GM23338 (cell line): ENCODE measurements around the gene KCNJ18. TPM values are rescaled to one million over a fixed set of nuclear protein-coding genes. Genes with fewer than 3 reads are reported as not detected.
"Not testable (repeated sequence)": the region's sequence is repeated elsewhere in the genome, so short reads cannot be mapped to it uniquely, and the experiment has no call there.

Experiments
- ATAC-seq: fragments of 200-7000 bp; cut with Tn5 transposase; 3 replicates; pipeline ENCODE4 v1.9.1; 2020
- DNase-seq: peaks from one replicate; pipeline ENCODE4 v3.0.0-alpha.2; 2015; ENCODE audit warnings: low spot score
- H2AFZ ChIP-seq: fragments of 200-600 bp; sonication (generic); 2 replicates; pipeline ENCODE4 v1.8.0; 2016; ENCODE audit warnings: antibody characterized with exemption, mild to moderate bottlenecking, moderate library complexity
- H3F3A ChIP-seq: fragments of 200-600 bp; sonication (generic); replicated peaks from 2 replicates; pipeline ENCODE4 v1.8.0; 2017; ENCODE audit warnings: antibody characterized with exemption, mixed run types, low read depth
- H3K27ac ChIP-seq: fragments of 200-600 bp; sonication (generic); 2 replicates; pipeline ENCODE4 v1.6.1; 2016; ENCODE audit warnings: low read depth
- H3K27me3 ChIP-seq: fragments of 200-600 bp; sonication (generic); 2 replicates; pipeline ENCODE4 v1.8.0; 2016; ENCODE audit warnings: mild to moderate bottlenecking, mixed run types, moderate library complexity; ENCODE audit not compliant: insufficient read depth
- H3K36me3 ChIP-seq: fragments of 200-600 bp; sonication (generic); 2 replicates; pipeline ENCODE4 v1.8.0; 2016; ENCODE audit warnings: mild to moderate bottlenecking; ENCODE audit not compliant: insufficient read depth
- H3K4me1 ChIP-seq: fragments of 200-600 bp; sonication (generic); 2 replicates; pipeline ENCODE4 v1.8.0; 2016; ENCODE audit warnings: mild to moderate bottlenecking, moderate library complexity; ENCODE audit not compliant: insufficient read depth
- H3K4me2 ChIP-seq: fragments of 200-600 bp; sonication (generic); 2 replicates; pipeline ENCODE4 v1.7.1; 2017; ENCODE audit warnings: mixed run types
- H3K4me3 ChIP-seq: fragments of 200-600 bp; sonication (generic); 2 replicates; pipeline ENCODE4 v1.6.1; 2016; ENCODE audit warnings: mixed run types
- H3K79me2 ChIP-seq: fragments of 200-600 bp; sonication (generic); replicated peaks from 2 replicates; pipeline ENCODE4 v1.8.0; 2017; ENCODE audit warnings: mild to moderate bottlenecking; ENCODE audit not compliant: insufficient read depth
- H3K9me2 ChIP-seq: fragments of 200-600 bp; sonication (generic); 2 replicates; pipeline ENCODE4 v1.8.0; 2017; ENCODE audit not compliant: insufficient read depth
- H4K20me1 ChIP-seq: fragments of 200-600 bp; sonication (generic); replicated peaks from 2 replicates; pipeline ENCODE4 v1.8.0; 2017; ENCODE audit warnings: mild to moderate bottlenecking; ENCODE audit not compliant: insufficient read depth
- H3K27ac Mint-ChIP-seq: 2 replicates; pipeline ENCODE4 v1.8.0; 2020; ENCODE audit warnings: inconsistent platforms, mild to moderate bottlenecking, moderate library complexity, mixed read lengths
- H3K27me3 Mint-ChIP-seq: 3 replicates; pipeline ENCODE4 v1.8.0; 2022; ENCODE audit warnings: low read depth, mild to moderate bottlenecking, moderate library complexity, mixed read lengths, inconsistent platforms; ENCODE audit not compliant: insufficient read depth, poor library complexity
- H3K36me3 Mint-ChIP-seq: 3 replicates; pipeline ENCODE4 v1.8.0; 2021; ENCODE audit warnings: low read depth, mild to moderate bottlenecking, inconsistent platforms, moderate library complexity, mixed read lengths
- H3K4me1 Mint-ChIP-seq: 3 replicates; pipeline ENCODE4 v1.8.0; 2020; ENCODE audit warnings: mild to moderate bottlenecking, inconsistent platforms, mixed read lengths
- H3K4me3 Mint-ChIP-seq: 3 replicates; pipeline ENCODE4 v1.8.0; 2021; ENCODE audit warnings: moderate library complexity, mild to moderate bottlenecking, inconsistent platforms, mixed read lengths
- H3K9me3 Mint-ChIP-seq: 3 replicates; pipeline ENCODE4 v1.8.0; 2020; ENCODE audit warnings: moderate library complexity, mild to moderate bottlenecking, inconsistent platforms, mixed read lengths
- CREB1 ChIP-seq: fragments of 250-450 bp; sonication (Bioruptor Pico); IDR thresholded peaks from 2 replicates; pipeline ENCODE4 v1.5.0; 2020; ENCODE audit warnings: low read depth, mild to moderate bottlenecking, moderate library complexity
- EZH2 ChIP-seq: fragments of 200-600 bp; sonication (generic); IDR thresholded peaks from one replicate; pipeline ENCODE4 v1.8.0; 2017; ENCODE audit warnings: antibody characterized with exemption, mild to moderate bottlenecking, low read depth; ENCODE audit not compliant: unreplicated experiment
- NANOG ChIP-seq: IDR thresholded peaks from 2 replicates; pipeline ENCODE4 v1.6.1; 2016; ENCODE audit warnings: antibody characterized with exemption, borderline replicate concordance
- REST ChIP-seq: IDR thresholded peaks from one replicate; pipeline ENCODE4 v1.6.1; 2018; ENCODE audit warnings: antibody characterized with exemption; ENCODE audit not compliant: unreplicated experiment
- polyA plus RNA-seq: library from polyadenylated mRNA; unstranded; fragments of >200 nt; fragmentation: Nextera tagmentation; extraction: Ambion mirVana; gene quantifications from 2 replicates; pipeline ENCODE4 v1.2.1, GENCODE V29; 2016
- total RNA-seq: library from RNA; depleted of rRNA; stranded (reverse); fragments of >200 nt; shearing (Covaris generic); gene quantifications from 2 replicates; pipeline ENCODE4 v1.2.3, GENCODE V29; 2014

Gene KCNJ18
- total and polyA plus RNA-seq, 2 experiments from 2014 or later: not detected

- H3K79me2 ChIP-seq, H3K27ac Mint-ChIP-seq, H3F3A ChIP-seq, H3K9me2 ChIP-seq, H3K4me3 Mint-ChIP-seq, H3K27me3 Mint-ChIP-seq, H3K27me3 ChIP-seq, H3K36me3 ChIP-seq, H3K27ac ChIP-seq, H3K4me2 ChIP-seq, DNase-seq, H3K4me1 ChIP-seq, H2AFZ ChIP-seq, ATAC-seq, H4K20me1 ChIP-seq, H3K4me3 ChIP-seq, H3K4me1 Mint-ChIP-seq: not testable (repeated sequence)
- H3K36me3 Mint-ChIP-seq: peaks cover 46% of the 10 kb centered on the region
- peaks cover 87% of the 10 kb centered on the region for H3K9me3 Mint-ChIP-seq
Measured at GRCh38 chr17:21683897-21684296, 8.4 kb upstream of the KCNJ18 start.

GRCh38 chr17:21684384-21684783 lies 7.9 kb upstream of the KCNJ18 start:
- not testable (repeated sequence) for H3K4me2 ChIP-seq, H3K27me3 ChIP-seq, DNase-seq, H3F3A ChIP-seq, H2AFZ ChIP-seq, H3K79me2 ChIP-seq, H3K27ac ChIP-seq, H3K4me3 ChIP-seq, H3K36me3 ChIP-seq, H3K4me1 ChIP-seq, H3K4me3 Mint-ChIP-seq, H3K27ac Mint-ChIP-seq, H3K4me1 Mint-ChIP-seq, ATAC-seq, H3K9me2 ChIP-seq, H4K20me1 ChIP-seq, H3K27me3 Mint-ChIP-seq
- Mint-ChIP-seq H3K36me3 (peaks cover 42% of the 10 kb centered on the region), H3K9me3 (peaks cover 84% of the 10 kb centered on the region)

- H3K36me3 Mint-ChIP-seq: peaks cover 39% of the 10 kb centered on the region
- not testable (repeated sequence) for H3K9me2 ChIP-seq, H4K20me1 ChIP-seq, H3K4me1 ChIP-seq, H3K79me2 ChIP-seq, H3K27me3 Mint-ChIP-seq, DNase-seq, H3K4me3 Mint-ChIP-seq, H3K4me2 ChIP-seq, H3K4me3 ChIP-seq, H3F3A ChIP-seq, H2AFZ ChIP-seq, H3K27ac Mint-ChIP-seq, H3K4me1 Mint-ChIP-seq, H3K27ac ChIP-seq, H3K27me3 ChIP-seq, ATAC-seq, H3K36me3 ChIP-seq
- peaks cover 85% of the 10 kb centered on the region for H3K9me3 Mint-ChIP-seq
Measured at GRCh38 chr17:21685061-21685795, 7.1 kb upstream of the KCNJ18 start.

GRCh38 chr17:21686165-21687015 lies 5.9 kb upstream of the KCNJ18 start:
- H3K27ac ChIP-seq: no peak overlapping the region
- H3K4me3 ChIP-seq: no peak overlapping the region
- H3K79me2 ChIP-seq: no peaks in the 10 kb centered on the region
- no peaks in the 10 kb centered on the region for H3K27me3 ChIP-seq
- no peak overlapping the region for H2AFZ ChIP-seq
- no peaks in the 10 kb centered on the region for H3F3A ChIP-seq
- Mint-ChIP-seq H3K27ac (no peak overlapping the region), H3K9me3 (peaks cover 85% of the 10 kb centered on the region), H3K4me1 (0 out of 3 replicates have a peak, but pooled peaks cover 2% of the 10 kb centered on the region), H3K27me3 (peaks cover 2% of the 10 kb centered on the region), H3K36me3 (peaks cover 41% of the 10 kb centered on the region), H3K4me3 (no peak overlapping the region)
- ATAC-seq (no peak), DNase-seq (no peak)
- H4K20me1 ChIP-seq: no peaks in the 10 kb centered on the region
- no peak overlapping the region for H3K4me2 ChIP-seq
- H3K9me2 ChIP-seq: no peaks in the 10 kb centered on the region
- H3K4me1 ChIP-seq: no peaks in the 10 kb centered on the region
- H3K36me3 ChIP-seq: no peaks in the 10 kb centered on the region
- TF ChIP-seq EZH2: no peak
- TF ChIP-seq REST: no peak
- TF ChIP-seq NANOG: no peak
- no peak for TF ChIP-seq CREB1
